Prostate gland (tissue), 2 donors: ENCODE results near the gene ZNF197.
"Not testable (repeated sequence)": the region's sequence is repeated elsewhere in the genome, so short reads cannot be mapped to it uniquely, and the experiment has no call there.

Experiments used
- CTCF ChIP-seq, 4 experiments: fragments of 200-600 bp in 2 of 4; fragments of 450-650 bp in 2 of 4; sonication (generic) in 2 of 4; IDR thresholded peaks; 1 replicate in 3 of 4; 2 replicates in 1 of 4; pipeline ENCODE4 v1.5.1; 2016 to 2019; ENCODE audit warnings: antibody characterized with exemption in 4 of 4, mild to moderate bottlenecking in 2 of 4, moderate library complexity in 2 of 4
- POLR2AphosphoS5 ChIP-seq: sonication (generic); formaldehyde crosslinking; IDR thresholded peaks from one replicate; pipeline ENCODE4 v1.6.1; 2017; ENCODE audit warnings: antibody characterized with exemption

- TF ChIP-seq CTCF (IDR thresholded peaks at IDR 0.05); POLR2AphosphoS5: not testable (repeated sequence)
Observed at GRCh38 chr3:44577354-44577952, 47.4 kb upstream of the ZNF197 start.
